ENCODE data around the gene OTX1.

GRCh38 chr2:63007813-63008458 is 42.7 kb upstream of the OTX1 start:
- no peak for TF ChIP-seq REST (IDR thresholded peaks at IDR 0.05; ENCODE audit: low read depth, low read length)
- no peak for TF ChIP-seq CTCF (IDR thresholded peaks at IDR 0.05)
- no peak for TF ChIP-seq TAF1 (IDR thresholded peaks at IDR 0.05; ENCODE audit: borderline replicate concordance, low read depth, low read length)
- TF ChIP-seq POLR2AphosphoS5 (IDR thresholded peaks at IDR 0.05; ENCODE audit: low read depth, low read length), result no peak
